GM19043 (cell line): ENCODE measurements around the gene PPARG.
"Not testable (repeated sequence)": the region's sequence is repeated elsewhere in the genome, so short reads cannot be mapped to it uniquely, and the experiment has no call there.

ENCODE experiments used
- ATAC-seq: cut with Tn5 transposase; IDR thresholded peaks from one replicate; pipeline ENCODE4 v1.9.1; 2021; ENCODE audit warnings: low read depth; ENCODE audit not compliant: unreplicated experiment

Gene PPARG

DNA sequence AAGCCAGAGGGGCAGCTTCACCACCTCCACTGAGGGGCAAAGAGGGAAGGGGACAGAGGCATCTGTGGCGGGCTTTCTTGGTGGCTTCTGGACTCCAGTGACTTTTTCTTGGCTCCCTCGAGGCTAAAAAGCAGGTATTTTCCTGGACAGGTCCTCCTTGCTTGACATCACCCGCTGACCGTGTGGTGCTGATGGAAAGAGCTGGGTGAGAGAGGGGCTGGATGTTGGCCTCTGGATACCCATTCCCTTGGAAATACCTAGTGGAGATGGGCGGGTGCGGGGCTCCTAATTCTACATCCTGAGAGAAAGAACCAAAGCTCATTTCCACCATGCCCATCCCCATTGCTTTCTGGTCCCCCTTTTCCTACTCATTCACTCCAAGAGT is 148.3 kb downstream of the PPARG start:
- no peak for ATAC-seq

DNA sequence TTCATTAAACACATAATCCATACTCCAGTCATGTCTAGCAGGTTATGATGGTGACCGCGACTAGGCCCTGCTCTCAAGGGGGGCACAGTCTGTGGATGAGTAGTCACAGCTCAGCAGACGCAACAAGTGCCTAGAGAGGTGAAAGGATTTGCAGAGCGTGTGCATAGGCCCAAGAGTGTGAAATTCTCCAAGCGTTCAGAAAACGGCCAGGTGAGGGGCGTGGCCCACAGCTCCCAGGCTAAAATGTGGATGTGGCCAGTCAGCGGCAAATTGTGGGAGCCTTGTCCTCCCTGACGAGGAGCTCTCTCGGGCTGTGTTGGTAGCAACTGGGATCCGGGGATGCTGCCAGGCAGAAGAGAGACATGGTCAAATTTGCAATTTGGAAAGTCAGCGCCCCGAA is 149.0 kb downstream of the PPARG start:
- ATAC-seq, result no peak

DNA sequence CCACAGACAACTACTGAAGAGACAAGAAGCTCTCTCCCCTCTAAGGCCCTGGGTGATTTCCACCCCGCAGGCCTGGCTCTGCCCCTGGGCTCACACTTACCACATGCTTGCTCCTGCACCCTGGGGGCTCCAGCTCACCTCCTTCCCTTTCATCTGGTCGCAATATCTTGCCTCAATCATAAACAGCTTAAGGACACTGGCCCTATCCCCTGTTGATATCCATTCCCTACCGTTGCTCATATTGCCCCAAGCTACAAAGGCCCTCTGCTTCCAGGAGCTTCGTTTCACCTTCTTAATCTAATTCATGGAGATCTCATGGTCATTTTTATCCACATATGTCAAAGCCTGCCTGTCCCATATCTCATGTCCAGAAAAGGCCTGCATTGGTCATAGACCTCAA is 149.4 kb downstream of the PPARG start:
- ATAC-seq, result no peak

DNA sequence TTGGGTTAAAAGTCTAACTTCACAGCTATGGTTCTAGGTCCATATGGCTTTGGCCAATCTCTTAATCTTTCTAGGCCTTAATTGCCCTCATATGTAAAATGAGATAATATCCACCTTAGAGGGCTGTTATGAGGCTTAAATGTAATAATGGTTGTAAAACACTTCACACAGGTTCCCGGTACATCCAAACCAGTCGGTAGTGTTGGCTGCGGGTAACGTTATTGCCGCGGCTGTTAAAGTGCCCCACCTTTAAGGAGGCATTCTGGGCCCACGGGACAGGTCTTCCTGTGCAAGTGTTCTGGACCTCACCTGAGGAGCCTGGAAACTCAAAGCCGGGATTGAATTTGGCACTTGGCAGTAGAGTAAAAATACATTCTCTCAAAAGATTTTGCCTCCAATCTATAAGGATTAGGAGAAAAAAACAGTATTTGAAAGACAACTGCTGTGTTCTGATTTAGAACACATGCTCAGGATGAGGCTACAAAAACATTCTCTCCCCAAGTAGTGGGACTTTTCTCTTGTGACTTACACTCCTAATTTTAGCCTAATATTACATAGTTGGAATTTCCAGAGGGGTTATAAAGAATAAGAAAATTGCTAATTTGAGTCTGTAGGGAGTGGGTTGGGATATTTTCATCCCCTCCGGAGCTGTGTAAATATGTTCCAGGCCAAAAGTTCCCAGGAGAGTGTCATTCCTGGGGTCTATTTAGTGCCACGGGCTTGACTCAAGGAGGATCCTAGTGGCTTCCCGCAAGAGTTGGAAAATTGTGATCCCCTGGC is 150.5 kb downstream of the PPARG start:
- ATAC-seq, result no peak

DNA sequence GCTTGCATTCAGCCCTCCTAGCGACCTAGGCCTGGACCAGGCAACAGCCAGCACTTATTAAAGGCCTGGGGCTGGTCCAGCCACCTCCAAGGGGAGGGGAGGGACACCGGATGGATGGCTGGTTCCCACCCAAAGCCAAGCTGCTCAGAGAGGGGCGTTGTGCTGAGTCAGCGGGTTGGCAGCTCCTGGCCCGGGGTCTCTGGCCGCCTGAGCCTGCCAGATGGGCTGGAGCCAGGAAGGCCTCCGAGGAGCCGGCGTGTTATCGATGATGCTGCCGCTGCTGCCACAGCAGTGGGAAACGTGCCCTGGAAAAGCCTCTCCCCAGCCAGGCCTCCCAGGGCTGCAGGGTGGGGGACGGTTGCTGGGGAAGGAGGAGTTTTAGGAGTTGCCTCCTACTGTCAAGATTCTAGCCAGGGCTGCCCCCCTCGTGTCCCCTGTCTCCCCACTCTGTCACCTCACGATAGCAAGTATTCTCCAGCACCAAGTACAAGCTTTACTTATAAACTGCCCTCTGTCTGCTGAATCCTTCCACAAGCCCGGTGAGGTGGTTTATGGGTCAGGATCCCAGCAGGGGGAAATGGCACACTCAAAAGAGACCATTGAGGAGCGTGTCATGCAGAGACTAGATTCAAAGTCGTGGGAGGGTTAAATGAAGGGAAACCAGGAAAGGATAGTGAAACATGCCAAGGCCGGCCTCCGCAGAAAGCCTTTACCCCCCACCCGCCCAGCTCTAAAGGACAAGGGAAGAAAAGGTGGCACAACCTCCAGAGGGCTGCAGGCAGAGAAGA is 152.3 kb downstream of the PPARG start:
- ATAC-seq, result no peak

DNA sequence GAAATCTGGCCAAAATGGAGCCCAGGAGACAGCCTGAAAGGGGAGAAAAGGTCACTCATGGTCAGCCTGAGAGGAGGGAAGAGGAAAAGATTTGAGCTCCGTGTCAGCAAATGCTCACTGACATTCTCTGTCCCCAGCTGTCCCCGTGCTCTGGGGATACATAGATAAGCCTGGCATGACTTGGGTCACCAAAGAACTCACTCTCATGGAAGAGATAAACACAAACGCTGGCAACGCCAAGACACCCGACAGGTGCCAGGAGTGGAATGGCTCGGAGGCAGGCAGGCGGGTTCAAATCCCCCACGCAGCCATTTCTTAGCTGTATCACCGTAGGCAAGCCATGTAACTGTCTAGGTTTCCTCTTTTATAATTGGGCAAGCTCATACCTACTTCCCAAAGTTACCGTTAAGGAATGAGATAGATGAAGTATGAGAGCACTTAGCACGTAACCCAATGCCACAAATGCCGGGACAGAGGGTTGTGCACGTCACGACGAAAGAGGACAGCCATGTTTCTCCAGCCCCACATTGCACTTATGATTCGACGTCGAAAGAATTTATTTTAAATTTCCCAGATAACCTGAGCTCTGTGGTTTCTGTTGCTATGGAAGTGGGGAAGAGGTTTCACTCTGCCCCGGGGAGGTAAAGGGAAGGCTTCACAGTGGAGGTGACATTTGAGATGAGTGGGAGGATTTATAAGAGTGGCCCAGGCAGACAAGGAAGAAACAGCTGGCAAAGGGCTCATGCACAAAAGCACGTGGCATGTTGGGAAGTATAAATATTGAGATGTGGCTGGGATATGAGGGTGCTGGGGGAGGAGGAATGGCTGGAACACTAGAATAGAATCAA is 154.0 kb downstream of the PPARG start:
- ATAC-seq, result no peak

DNA sequence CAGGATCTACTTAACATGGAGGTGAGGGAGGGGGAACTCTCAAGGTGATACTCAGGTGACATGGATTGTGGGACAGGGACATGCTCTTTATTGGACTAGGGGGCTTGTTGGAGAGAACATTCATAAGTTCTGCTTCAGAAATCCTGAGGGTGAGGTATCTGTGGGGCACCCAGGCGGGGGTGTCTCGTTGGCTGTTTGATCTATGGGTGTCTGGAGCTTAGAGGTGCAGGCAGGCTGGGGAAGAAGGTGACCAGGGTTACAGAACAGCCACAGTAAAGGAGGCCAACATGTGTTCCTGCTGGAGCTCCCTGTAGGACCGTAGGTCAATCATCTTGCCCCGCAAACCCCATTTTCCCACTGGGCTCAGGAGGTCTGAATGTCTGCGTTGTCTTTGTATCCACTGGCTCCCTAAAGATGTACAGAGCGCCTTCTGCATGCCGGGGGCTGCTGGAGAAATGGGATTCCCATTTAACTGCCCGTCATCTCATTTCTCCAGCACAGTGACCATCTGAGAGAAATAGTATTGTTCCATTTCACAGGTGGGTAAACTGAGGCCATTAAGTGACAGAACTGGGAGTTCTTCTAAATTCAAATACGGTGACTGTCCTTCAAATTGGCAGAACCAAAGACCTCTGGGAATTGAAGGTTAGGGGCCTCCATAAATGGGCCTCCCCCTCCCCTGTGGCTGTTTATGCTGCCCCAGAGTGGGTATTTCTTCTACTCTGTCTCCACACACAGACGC is 155.1 kb downstream of the PPARG start:
- no peak for ATAC-seq

DNA sequence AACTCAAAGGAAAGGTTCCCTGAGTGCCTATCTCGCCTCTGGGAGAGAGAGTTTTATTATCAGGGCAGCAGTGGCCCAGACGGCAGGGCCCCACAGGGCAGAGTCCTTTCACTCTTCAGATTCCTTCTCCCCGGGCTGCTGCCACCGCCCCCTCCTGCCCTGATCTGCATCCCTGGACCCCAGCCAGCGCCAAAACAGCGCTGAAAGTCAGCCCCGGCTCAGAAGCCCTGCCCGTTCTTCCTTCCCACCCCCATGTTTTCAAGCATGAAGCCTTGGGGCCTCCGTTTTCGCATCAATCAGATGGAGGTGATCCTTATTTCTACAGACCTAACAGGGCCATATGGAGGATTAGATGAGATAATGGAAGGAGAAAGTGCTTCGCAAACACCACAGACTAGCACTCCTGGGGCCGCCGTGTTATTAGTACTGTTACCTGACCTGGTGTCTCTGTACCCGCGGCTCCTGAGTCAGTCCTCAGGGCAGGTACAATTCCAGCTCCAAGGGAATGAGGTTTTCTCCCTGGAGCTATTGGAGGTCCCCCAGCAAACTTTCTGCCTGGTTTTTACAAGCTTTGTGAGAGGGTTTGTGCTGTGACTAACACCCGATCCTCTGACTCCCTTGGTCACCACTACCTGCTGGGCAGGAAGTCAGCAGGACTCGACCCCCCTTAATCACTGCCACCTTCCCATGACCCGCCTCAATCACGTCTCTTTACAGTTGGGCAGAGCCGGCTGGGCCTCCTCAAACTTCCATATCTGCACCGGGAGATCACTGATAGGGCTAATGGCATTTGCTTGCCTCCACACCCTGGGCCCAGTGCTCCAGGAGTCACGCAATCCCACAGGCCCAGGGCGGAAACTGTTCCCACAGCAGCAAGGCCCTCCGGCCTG is 156.0 kb downstream of the PPARG start:
- ATAC-seq, result no peak

DNA sequence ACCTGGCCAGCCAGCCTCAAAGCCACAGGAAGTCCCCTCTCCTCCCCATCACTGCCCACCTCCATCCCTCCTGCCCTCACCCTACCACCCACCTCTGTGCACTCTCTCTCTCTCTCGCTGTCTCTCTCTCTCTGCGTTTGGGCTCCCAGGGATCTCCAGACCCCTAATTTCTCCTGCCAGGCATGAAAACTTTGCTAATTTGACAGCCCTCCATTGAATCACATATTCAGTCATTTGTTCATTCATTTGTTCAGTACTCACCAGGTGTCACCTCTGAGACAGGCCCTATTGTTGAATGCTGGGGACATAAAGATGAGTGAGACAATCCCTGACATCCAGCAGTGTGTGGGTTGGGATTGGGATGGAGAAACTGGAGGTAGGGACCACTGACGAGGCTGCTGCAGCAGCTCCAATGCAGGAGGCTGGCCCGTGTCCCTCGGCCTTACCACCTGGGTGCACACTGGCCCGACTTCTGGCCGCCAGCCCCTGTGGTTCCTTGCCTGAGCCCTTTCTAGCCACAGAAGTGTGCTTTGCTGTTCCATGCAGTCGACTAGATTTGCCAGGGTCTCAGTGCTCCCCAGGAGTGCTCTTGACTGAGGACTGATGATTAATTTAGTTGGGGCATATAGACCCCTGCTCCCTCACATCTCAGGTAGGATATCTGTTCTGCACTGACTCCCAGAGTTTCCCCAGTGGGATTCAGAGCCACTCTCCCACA is 156.8 kb downstream of the PPARG start:
- no peak for ATAC-seq

DNA sequence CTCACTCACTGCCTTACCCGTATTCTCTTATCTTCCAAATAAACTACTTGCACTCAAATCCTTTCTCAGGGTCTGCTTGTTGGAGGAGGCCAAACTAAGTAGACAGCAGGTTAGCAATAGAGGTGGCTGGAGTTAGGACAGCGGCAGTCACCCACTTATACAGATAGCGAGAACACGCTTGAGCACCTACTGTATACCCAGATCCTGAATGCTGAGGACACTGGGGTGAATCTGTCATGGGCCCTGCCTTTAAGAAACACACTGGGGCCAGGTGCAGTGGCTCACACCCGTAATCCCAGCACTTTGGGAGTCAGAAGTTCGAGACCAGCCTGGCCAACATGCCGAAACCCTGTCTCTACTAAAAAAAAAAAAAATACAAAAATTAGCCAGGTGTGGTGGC is 157.4 kb downstream of the PPARG start:
- no peak for ATAC-seq

DNA sequence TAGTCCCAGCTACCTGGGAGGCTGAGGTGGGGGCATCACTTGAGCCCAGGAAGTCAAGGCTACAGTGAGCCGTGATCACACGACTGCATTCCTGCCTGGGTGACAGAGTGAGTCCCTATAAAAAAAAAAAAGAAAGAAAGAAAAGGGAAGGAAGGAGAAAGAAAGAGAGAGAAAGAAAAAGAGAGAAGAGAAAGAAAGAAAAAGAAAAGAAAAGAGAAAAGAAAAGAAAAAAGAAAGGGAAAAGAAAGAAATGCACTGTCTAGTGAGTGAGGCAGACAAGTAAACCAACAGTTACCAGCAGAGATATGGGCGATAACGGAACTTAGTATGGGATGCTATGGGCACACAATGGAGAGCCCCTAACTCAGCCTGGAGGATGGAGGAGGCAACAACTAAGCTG is 158.2 kb downstream of the PPARG start:
- no peak for ATAC-seq

DNA sequence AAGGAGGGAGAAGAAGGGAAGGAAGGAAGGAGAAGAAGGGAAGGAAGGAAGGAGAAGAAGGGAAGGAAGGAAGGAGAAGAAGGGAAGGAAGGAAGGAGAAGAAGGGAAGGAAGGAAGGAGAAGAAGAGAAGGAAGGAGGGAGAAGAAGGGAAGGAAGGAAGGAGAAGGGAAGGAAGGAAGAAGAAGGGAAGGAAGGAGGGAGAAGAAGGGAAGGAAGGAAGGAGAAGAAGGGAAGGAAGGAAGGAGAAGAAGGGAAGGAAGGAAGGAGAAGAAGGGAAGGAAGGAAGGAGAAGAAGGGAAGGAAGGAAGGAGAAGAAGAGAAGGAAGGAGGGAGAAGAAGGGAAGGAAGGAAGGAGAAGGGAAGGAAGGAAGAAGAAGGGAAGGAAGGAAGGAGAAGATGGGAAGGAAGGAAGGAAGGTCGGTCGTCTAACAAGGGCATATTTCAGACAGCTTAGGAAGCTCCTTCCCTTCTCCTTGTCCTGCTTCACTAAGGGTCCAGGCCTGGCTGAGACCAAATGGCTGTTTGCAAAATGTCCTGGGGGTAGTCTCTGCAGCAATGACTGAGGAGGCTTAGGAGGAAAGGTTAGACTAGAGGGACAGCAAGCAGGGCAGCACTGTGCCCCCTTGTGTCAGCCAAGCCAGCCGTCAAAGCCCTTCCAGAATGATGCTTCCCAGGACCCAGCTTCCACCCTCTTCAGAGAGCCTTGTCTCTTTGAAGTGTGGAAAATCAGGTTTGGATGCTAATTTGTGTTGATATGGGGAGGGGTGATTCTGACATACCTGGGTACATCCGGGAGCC is 159.7 kb downstream of the PPARG start:
- not testable (repeated sequence) for ATAC-seq

DNA sequence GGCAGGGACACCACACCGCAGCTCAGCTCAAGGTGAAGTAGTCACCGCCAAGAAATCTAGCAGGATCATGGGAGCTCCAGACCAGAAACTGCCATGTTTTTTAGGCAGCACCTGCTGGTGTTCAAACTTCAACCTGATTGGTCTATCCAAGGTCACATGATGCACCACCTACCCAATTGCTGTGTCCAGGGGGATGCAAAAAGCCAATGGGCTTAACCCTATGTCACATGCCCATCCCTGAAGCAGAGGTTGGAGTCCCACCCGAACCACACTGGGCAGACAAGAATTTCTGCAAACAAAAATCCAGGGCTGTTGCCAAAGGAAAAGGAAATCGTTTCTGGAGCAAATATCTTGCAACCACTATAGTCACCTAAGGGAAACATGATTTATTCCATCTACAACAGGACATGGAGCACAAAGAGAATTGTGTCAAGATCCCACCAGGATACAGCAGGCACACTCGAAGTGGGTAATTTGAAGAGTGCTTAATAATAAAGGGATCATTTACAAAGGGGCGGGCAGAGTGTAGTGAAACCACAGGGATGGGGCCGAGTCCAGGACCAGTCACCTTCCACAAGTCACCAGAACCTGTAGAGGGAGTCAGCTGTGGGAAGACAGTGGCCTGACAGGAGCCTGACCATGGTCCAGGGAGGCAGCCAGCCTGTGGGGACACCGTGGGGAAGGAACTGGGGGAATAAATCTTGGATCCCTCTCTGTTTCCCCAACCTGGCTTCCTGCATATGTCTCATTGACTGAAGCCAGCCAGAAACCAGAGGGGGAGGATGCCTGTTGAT is 161.2 kb downstream of the PPARG start:
- ATAC-seq, result no peak

DNA sequence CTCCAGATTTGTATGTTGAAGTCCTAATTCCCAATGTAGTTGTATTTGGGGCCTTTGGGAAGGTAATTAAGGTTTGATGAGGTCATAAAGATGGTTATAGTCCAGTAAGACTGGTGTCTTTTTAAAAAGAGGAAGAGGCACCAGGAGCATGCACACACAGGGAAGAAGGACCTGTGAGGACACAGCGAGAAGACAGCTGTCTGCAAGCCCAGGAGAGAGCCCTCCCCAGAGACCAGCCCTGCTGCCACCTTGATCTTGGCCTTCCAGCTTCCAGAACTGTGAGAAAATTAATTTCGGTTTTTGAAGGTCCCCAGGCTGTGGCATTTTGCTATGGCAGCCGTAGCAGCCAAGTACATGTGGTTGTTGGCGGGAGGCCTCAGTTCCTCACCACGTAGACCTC is 162.6 kb downstream of the PPARG start:
- no peak for ATAC-seq

DNA sequence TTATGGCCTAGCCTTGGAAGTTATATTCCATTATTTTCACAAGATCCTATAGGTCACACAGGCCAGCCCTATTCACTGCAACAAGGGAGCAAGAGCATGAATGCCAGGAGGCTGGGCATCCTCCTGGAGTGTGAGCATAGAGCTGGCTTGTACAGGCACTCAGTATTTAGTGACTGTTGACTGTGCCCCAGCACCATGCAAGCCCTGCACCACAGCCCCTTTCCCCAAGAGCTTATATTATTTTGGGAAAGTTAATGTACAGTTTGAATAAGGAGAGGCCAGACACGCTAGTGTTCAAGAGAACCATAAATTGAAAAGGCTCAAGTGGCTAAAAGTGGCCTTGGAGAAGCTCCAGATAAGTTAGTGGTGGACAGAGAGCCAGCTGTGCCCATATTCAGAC is 163.1 kb downstream of the PPARG start:
- no peak for ATAC-seq

DNA sequence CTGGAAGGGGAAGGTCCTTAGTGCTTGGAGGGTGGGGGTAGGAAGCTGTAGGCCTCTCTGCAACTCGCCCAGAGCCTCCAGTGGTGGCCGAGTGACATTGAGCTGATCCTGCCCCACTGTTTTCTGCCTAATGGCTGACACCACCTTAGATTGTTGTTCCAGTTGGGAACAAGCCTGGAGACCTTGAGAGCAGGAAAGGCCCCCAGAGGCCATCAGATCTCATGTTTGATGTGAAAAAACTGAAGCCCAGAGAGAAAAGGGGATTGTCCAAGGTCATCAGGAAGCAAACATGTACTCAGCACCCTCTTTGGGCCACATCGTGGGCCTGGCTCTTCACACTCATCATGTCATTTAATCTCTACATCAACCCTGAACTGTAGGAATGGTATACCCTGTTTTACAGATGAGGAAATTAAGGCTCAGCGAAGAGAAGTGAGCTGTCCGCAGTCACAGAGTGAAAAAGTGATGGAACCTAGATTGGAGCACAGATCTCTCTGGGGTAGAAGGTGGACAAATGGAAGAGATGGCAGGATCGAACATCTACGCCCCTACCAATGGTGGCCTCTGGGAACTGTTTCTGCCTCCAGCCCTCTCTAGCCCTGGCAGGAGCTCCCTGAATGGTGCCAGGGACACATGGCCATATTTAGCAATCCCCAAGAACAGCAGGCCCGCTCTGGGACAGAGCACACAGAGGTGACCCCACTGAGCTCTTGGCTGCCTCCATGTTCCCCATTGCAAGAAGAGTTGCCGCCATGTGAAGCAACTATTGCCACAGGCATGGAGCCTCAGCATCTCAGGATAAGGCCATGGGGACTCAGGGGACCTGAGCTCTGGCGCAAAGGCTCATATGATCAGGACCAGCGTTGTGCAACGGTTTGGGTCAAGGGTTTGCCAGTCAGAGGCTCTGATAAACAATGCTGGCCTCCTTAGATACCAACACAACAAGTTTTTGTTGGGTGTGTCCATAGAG is 163.8 kb downstream of the PPARG start:
- ATAC-seq, result no peak
